ENCODE measurements around the gene ELL.
"Not testable (repeated sequence)": the region's sequence is repeated elsewhere in the genome, so short reads cannot be mapped to it uniquely, and the experiment has no call there.

Gene ELL

GRCh38 chr19:18521692-18522123, at the start of gene ELL:
ELL (minus strand) TSS chr19:18522070; CDS start chr19:18522055, 15 bp downstream.
- DNase-seq, result peak in 2 of 51 donors; percentile 45

GRCh38 chr19:18568367-18568766, 46.5 kb upstream of the ELL start:
- DNase-seq, result no peak

GRCh38 chr19:18566953-18567352, 45.1 kb upstream of the ELL start:
- no peak for DNase-seq

GRCh38 chr19:18562086-18562485, 40.2 kb upstream of the ELL start:
- DNase-seq, result no peak

- DNase-seq, result no peak
Observed at GRCh38 chr19:18559685-18560084, 37.8 kb upstream of the ELL start.

- no peak for DNase-seq
Observed at GRCh38 chr19:18558604-18559003, 36.7 kb upstream of the ELL start.

- peak in 1 of 51 donors; percentile 18 for DNase-seq
Observed at GRCh38 chr19:18558202-18558555, 36.3 kb upstream of the ELL start.

- DNase-seq, result peak; percentile 50 to 98 (median 94)
Observed at GRCh38 chr19:18557411-18558201, 35.7 kb upstream of the ELL start, which contains the start of gene KXD1. KXD1 (plus strand) TSS chr19:18557870; CDS start chr19:18562057, 4,187 bp downstream.

GRCh38 chr19:18551631-18552030, 29.8 kb upstream of the ELL start:
- no peak for DNase-seq

GRCh38 chr19:18543814-18544475, 22.1 kb upstream of the ELL start:
- DNase-seq, result peak in 18 of 51 donors; percentile 3 to 40 (median 22)

- peak; percentile 22 to 95 (median 86) for DNase-seq
Observed at GRCh38 chr19:18542941-18543813, 21.3 kb upstream of the ELL start, which contains the start of gene FKBP8. FKBP8 (minus strand) TSS chr19:18543573; CDS start chr19:18541970, 1,603 bp downstream.

- peak in 5 of 51 donors; percentile 31 to 62 (median 39) for DNase-seq
Observed at GRCh38 chr19:18541992-18542940, 20.4 kb upstream of the ELL start.

GRCh38 chr19:18541258-18541991, 19.6 kb upstream of the ELL start:
- peak in 3 of 51 donors; percentile 5 to 63 (median 7) for DNase-seq

GRCh38 chr19:18540200-18540599, 18.3 kb upstream of the ELL start:
- not testable (repeated sequence) for DNase-seq

- no peak for DNase-seq
Observed at GRCh38 chr19:18539372-18539771, 17.5 kb upstream of the ELL start.

- DNase-seq, result no peak
Observed at GRCh38 chr19:18538115-18538514, 16.2 kb upstream of the ELL start.

- DNase-seq, result no peak
Observed at GRCh38 chr19:18537431-18537830, 15.6 kb upstream of the ELL start.

GRCh38 chr19:18536475-18536874, 14.6 kb upstream of the ELL start:
- no peak for DNase-seq

GRCh38 chr19:18533058-18533457, 11.2 kb upstream of the ELL start:
- no peak for DNase-seq

Measured in hypothalamus (tissue), 51 donors.